ENCODE results near the gene QSOX1.

QSOX1 gene

DNA sequence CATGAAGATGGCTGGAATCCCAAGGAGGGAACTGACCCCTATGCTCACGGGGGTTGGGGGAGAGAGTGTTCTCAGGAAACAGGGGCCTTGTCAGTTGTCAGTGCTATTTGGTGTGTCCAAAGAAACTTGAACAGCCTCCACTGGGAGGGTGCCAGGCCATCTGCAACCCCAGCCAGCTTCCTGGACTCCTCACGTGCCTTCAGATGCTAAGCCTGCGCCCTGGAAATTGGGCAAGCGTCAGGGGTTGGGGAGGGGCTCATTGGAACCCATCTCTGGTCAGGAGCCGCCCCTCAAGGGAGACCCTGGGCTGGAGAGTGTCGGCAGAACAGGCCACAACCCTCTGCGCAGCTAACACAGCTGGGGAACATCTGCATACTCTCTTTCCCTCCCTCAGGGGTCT is 62.3 kb downstream of the QSOX1 start:
- no peak for DNase-seq

DNA sequence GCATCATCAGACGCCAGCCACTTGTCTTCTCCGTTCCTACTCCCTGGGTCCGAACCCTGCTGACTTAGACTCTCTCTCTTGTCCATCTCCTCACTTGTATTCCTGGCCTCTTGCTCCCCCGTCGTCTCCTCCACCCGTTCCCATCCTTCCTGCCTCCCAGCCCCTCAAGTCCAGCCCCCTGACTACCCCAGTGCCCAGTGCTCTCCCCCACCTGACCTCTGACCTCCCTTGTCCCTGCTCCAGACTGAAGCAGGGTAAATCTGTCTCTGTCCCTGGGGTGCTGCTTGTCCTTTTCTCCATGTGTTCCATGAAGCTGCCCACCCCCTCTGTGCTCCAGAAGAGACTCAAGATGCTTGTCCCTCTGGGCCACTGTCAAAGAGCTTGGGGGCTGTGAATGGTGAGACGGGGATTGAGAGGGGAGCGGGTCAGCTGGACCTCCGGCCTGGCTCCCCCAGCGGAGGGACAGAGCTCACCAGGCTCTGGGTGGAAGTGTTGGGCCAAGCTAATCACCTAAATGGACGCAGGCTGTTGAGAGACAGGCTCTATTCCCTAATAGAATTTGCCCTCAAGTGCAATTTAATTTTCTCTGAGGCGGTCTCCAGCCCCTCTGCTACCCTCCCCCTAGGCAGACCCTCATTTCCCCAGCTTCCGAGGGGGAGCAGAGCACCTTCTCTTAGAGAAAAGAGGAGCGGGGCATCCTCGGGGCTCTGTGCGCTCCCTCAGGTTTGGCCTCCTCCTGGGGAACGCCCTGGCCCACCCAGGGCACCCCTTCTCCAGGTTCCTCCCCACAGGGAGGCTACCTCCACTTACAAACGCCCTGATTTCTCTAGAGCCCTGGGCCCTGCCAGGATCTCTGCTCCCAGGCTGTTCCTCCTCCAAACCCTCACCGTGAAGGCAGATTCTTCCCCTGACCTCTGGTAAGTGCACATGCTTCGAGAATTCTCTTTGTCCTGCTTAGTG is 64.4 kb downstream of the QSOX1 start:
- no peak for DNase-seq

DNA sequence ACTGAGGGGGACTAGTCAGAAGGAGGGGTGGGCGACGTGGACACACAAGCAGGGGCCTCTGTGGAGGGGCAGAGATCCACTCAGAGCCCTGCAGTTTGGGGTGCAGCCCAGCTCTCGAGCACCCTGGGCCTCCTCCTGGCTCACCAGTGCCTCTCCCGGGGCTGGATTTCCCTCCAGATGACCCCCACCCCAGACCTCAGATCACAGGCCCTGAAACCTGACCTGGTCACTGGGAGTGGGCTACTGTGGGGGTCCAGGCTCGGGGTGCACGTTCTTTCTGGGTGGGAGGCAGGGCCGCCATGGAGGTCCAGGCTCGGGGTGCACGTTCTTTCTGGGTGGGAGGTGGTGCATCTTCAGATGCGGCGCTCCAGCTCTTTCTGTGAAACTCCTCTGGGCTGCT is 65.1 kb downstream of the QSOX1 start:
- no peak for DNase-seq

DNA sequence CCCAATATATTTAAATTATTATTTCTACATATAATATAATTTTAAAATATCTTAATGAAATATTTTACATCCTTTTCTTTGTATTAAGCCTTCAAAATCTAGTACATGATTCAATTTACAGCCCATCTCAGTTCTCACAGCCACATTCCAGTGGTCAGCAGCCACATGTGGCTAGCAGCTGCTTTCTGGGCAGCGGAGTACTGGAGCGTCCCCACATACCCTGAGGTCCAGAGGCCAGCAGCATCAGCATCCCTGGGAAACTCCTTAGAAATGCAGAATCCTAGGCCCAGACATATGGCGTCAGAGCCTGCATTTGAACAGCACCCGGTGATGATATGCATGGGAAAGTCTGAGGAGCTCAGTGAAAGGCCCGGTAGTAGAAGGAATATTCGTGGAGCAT is 66.8 kb downstream of the QSOX1 start:
- DNase-seq, result peak; percentile 32

DNA sequence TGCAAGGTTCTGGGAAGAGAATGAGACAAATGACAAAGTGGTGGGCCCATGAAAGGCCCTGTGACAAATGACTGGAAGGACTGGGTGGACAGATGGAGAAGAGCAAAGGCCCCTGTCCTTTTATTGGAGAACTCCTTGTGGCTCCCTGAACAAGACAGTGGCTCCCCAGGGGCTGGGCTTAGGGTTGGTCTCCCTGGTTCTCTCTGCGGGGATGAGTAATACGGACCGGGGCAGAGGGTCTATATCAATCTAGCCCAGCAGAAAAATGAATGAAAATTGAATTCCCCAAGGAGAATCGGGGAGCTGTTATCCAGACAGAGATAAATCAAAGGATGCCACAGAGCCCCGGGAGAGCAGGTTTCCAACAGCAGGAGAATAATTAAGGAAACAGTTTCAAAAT is 70.2 kb downstream of the QSOX1 start:
- DNase-seq, result no peak

DNA sequence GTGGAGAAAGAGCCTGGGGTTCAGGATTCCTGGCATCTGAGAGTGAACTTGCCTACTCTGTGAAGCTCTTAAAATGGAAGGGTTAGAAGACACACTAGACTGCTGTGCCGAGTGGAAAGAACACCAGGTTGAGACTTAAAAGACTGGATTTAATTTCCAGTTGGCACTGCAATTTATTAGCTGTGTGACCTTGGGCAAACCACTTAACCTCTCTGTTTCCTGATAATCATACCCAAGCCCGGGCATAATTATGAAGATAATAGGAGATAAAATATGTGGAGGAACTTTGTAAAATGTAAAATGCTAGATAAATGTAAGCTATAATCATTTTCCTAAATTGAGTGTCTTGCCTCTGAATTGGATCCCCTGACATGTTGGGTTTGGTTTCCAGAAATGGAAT is 70.7 kb downstream of the QSOX1 start:
- DNase-seq, result no peak

DNA sequence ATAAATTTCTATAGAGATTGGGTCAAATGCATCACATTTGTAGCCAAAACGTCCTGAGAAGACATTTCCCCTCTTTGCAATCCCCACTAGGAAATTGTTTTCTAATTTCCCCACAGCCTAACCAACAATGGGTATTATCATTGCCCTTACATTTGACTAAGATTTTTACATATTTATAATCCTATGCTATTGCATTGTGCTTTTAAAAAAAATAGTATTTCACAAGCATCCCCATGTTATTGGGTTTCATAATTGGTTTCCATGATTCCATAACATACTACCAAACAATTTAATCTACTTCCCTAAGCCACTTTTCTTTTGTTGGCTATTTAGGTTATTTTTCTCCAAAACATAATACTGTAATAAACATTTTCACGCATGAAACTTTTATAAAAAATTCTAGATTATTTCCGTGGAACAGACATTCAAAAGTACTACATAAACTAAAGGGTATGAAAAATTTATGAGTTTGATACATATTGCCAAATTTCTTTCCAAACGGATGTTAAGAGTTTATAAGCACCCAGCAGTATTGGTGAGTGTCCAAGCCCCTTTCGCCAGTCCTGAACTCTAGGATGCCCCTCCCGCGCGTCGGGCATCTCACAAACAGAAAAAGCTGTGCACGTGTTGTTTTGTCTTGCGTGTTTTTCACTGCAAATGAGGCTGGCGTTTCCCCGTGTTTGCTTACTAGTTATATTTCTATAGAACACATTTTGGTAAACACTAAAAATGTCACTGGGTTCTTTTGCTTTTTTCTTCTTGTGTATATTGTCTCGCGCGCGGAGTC is 73.4 kb downstream of the QSOX1 start:
- no peak for DNase-seq

DNA sequence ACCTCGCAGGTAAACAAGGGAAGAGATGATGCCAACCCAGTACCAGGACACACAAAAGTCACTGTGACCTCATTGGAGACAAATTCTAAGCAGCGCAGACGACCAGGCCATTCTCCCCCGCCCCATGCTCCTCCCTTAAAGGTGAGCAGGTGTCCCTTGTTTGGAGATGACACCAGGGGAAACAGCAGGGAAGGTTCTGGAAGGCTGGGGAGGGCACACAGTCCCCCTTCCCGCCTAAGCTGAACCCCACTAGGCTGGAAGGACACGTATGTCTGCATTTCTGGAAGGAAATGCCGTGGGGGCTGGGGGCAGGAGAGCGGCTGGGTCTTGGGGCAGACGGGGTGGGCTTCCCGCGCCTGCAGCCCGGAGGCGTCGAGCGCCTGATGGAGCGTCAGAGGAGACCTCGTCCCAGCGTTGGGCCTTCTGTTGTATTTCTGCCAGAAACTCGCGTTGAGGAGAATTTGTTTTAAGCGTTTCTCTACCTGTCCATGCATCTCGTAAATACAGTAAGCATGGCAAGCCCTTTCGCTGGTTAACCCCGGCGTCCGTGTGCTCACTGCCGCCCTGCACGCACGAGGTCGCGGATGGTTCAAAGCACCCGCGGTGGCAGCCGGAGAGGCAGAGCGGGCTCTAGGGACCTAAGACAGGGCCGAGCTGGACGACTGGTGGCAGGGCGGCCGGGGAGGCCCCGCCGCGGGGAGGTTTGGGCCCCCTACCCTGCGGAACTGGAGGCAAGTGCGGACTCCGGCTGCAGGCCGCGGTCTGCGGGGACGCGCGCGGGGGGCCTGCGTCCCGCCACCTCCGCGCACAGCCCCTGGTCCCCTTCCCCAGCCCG is 74.2 kb downstream of the QSOX1 start:
- no peak for DNase-seq

DNA sequence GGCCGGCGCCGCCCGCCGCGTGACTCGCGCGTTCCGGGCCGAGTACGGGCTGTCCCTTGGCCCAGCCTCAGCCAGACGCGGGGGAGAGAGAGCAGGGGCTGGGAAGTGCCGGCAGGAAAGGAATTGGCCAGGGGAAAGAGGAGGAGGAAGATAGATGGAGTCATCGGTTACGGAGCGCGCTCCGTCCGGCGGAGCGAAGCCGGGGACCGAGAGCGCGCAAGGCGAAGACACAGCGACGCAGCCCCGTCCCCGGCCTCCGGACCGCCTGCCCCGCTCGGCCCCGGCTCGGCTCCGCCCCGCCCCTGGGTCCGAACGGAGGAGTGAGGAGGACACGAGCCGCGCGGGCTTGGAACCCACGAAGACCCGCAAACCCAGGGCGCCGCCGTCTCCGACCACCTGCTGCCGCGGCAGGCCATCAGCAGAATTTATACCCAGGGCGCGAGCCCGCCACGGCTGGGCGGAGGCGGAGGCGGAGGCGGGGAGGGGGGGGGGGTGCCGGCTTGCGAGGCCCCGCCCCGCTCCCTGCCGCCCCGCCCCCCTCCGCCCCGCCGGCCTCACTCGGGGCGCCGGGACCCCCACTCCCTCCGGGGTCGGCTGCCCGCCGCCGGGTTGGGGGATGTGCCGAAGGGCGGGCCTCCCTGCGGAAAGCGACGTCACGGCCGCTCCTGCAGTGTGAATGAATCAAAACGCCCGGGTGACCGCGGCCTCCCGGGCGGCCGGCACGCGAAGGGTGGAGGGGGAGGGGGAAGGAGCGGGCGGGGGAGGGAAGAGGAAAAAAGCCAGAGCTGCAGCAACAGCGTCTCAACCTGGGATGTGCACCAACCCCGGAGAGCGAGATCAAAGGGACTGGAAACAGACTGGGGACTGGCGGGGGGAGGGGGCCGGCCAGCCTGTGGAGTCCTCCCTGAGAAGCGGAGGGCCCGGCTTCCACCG is 75.1 kb downstream of the QSOX1 start, which contains the start of gene LHX4:
Gene LHX4 (plus strand): TSS at position 782 of the 933 bp plus-strand sequence. CDS start 266 bp downstream, outside the sequence.
- peak; percentile 57 for DNase-seq

DNA sequence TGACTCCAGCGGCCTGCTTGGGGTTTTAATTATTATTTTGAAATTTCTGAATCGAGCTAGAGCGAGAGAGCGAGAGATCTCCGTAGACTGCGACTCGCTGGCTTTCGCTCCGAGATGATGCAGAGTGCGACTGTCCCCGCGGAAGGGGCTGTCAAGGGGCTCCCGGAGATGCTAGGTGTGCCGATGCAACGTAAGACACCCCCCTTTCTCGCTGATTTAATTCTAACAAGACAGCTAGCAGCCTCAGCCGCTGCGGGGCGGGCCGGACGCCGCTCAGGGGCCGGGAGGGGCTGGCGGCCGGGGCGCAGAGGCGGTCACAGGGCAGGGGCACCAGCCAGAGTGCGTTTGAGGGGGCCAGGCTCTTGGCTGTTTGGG is 75.7 kb downstream of the QSOX1 start:
- DNase-seq, result no peak

DNA sequence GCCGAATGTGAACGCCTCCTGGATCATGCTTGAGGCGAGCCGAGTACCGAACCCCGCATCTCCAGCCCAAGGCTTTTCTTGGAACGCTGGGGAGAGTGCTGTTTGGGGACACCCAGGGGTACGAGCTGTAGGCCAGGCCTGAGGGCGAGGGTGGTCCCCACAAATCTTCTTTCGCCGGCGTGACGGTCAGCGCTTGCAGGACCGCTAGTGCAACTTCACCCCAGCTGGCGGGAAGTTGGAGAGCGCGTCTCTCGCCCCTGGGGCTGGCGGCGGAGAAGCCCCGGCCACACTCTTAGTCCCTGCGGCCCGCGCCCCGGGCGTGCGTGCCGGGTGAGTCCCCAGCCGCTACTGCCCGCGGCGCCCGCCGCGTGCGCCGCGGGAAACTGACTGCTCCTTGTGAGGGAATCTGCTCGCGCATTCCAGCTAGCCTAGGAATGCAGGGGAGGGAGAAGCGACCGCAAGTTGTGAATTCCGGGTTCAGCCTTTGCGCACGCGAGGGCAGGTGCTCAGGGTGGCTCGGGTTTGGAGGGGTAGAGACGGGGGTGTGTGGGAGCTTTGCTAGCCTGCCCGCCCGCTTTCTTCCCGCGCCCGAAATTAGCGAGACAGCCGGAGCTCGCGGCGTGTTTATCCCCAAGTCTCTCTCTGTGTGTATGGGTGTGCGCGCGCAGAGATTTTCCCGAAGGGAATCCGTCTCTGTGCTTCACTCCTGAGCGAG is 76.3 kb downstream of the QSOX1 start:
- peak; percentile 79 for DNase-seq

DNA sequence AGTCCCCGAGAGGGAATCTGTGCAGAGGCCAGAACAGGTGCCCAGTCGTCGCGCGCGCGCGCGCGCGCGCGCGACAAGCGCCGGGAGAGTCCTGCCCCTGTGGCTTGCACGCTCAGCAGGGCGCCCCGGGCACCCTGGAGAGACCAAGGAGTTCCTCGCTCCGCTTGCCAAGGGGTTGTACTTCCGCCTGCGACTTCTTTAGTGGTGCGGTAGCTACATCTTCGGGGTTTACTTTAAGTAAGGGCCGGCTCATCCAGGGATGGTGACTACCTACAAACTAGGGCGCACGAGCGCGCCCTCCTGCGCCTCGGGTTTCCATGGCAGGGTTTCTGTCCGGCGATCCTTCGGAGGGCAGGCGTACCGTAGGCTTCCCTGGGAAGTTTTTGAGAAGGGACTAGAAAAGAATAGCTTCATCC is 76.8 kb downstream of the QSOX1 start:
- peak; percentile 73 for DNase-seq

DNA sequence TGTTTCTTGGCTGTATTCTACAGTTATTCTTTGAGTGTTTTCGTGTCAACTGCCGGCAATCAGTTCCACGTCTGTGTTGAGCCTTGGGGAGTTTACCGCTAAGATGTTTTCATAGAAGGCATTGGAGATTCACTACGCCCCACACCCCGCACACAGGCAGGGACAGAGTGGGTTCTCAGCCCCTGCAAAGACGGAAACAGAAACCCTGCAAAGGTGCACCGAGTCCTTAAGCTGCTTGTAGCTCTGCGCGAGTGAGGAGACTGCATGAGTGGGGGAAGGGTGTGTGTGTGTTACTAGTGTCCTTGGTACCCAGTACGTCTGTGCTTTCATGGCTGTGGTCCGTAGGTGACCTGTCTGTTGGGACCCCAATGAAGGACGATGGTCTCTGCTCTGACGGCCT is 77.3 kb downstream of the QSOX1 start:
- no peak for DNase-seq

DNA sequence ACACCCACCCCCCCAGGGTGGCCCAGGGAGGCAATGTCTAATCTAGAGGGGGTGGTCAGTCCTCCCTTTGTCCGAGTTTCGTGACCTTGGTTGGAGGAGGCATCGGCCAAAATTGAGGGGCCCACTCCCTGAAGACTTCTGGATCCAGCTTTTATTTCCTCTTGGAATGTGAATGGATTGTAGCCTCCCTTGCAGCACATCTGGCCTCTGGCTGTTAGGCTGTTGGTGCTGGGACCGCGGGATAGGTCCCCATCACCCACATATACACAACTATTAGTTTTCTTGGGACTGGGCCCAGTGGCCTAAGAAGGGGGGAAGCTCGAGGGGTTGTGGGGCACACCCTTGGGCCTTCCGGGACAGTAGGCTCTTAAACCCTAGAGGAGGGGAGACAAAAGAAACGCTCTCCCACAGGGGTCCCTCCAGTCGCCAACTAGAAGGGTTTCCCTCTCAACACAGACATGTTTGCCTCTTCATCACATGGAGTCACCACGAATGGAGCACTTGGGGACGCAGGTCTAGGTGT is 77.9 kb downstream of the QSOX1 start:
- no peak for DNase-seq

DNA sequence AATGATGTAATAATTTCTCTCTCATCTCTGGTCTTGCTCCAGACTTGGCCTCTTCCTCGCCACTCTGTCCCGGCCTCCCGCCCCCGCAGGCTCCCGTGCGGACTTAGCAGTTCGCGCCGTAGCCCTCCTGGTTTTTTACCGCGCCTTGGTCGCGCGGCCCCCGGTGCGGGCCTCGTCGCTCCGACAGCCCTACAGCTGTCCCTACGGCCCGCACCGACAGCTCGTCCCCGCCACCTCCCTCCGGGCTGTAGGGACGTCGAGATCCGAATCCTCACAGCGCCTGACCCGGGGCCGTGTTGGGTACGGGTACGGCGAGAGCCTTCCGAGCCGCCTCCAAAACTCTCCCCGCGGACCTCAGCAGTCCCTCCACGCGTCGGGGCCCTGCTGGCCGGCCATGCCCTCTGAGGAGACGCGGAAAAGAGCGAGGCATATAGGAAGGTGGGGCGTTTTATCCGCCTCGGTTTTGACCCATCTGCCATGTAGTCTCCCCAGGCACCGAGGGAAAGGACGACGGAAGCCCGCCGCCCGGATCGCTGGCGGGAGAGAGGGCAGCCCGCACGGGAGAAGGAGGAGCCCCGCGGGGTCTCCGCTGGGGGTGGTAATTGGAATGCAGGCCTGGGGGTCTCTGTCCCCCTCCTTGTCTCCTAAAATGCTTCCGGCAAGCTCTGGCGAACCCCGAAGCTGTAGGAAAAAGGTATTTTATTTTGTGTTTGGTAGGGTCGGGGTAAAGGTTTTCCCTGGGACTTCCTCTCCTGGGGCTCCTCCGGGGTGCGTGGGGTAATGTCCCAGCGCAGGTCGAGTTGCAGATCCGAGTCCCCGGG is 78.7 kb downstream of the QSOX1 start:
- no peak for DNase-seq

DNA sequence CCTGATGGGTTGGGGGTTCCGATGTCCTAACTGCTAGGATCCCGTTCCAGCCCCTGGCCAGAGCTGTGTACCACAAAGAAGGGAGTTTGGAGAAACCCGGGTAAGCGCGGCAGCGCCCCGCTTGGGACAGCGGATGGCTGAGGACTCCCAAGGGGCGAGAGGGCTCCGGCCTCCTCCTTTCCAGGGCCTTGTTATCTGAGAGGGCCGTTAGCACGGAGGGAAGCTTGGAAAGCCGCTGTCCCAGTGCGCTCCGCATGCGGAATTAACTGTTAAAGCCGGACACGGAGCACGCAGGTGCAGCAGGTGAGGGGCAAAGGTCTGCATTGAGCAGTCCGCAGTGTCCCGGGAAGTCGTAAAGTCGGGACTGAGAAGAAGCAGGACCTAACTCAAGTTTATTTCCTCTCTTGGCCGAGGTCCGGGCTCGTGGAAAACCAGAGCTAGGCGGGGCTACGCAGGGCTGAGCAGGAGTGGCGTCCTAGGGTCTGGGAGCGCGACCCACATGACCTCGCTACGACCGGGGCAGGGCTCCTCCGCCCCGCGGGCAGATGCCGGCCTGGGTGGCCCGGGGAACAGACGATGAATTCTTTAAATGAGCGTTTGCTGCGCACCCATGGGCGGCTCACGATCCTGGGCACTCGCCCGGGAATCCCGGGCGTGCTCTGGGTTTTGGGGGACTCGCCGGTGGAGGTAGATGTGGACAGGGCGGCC is 79.9 kb downstream of the QSOX1 start:
- DNase-seq, result no peak

DNA sequence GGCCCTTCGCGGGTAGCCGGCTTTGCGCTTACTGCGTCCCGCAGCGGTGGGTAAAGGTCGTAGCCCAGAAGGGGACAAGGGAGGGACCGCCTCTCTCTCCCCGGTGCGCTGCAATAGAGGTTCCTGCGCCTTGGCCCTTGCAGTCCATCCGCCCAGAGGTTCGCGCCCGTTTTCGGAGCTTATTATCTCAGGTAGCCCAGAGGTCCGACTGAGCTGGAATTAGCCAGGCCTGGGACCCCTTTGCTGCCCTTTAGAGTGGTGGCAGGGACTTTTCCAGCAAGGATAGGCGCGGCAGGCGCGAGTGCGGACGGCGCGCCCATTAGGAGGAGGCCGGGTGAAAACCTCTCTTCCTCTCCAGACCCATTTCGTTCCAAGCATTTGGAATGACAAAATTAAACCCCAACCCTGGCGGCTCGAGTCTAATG is 80.4 kb downstream of the QSOX1 start:
- DNase-seq, result no peak

DNA sequence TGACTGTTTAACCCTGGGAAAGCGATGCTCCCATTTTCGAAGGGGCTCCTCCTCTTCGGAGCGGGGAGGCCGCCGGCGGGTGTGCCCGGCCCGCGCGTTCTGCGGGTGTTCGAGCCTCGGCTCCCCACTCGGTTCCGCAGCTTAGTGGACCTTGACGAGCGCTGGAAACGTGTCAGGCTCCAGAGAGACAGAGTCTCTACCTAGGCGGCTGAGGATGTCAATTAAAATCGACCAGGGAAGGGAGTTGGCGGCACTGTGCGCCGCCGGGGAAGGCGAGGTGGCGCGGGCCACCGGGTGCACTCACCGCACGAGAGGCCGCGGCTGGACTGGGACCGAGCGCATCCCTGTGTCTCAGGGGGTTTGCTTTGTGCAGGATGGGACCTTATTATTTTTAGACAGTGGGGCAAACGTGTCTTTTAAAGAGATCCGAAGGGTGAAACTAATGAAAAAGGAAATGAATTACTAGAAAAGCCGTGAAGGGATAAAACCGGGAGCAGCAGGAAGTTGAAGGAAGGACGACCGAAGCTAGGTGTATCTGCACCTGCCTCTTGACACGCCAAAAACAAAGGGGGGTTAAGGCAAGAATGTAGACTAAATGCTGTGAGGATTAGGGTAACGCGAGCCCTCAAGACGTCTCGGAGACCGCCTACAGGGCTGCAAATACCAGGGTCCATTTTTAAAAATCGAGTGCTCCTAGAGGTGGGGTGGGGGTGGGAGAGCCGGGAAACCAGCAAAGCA is 81.0 kb downstream of the QSOX1 start:
- DNase-seq, result no peak

Data from EL (cell line).